Transverse colon (tissue), 4 donors: ENCODE measurements around the gene GRM7. TPM values are rescaled to one million over a fixed set of nuclear protein-coding genes. Genes with fewer than 3 reads are reported as not detected.

ENCODE experiments used
- DNase-seq: peaks from one replicate; pipeline ENCODE4 v3.0.0-alpha.2; 2019
- H3K27ac ChIP-seq, 4 donors: fragments of 200-600 bp; sonication (generic); 2 replicates each; pipeline ENCODE4 v1.5.1; 2016 to 2018; ENCODE audit warnings: inconsistent platforms in 4 of 4
- H3K27me3 ChIP-seq: fragments of 200-600 bp; sonication (generic); 2 replicates; pipeline ENCODE4 v1.5.1; 2017; ENCODE audit warnings: inconsistent platforms
- H3K36me3 ChIP-seq, 4 donors: fragments of 200-600 bp; sonication (generic); 2 replicates each; pipeline ENCODE4 v1.5.1; 2017 to 2019; ENCODE audit warnings: inconsistent platforms in 4 of 4
- H3K4me1 ChIP-seq, 4 donors: fragments of 200-600 bp; sonication (generic); 2 replicates each; pipeline ENCODE4 v1.5.1; 2017 to 2020; ENCODE audit warnings: inconsistent platforms in 4 of 4
- H3K4me3 ChIP-seq, 4 donors: fragments of 200-600 bp; sonication (generic); 1 replicate in 1 of 4; 2 replicates in 3 of 4; pipeline versions ENCODE4 v1.5.1 to v1.6.1; 2017 to 2019; ENCODE audit warnings: inconsistent platforms in 4 of 4
- H3K9me3 ChIP-seq, 2 donors: fragments of 200-600 bp; sonication (generic); 2 replicates each; pipeline ENCODE4 v1.5.1; 2017 to 2019; ENCODE audit warnings: inconsistent platforms in 2 of 2
- CTCF ChIP-seq, 5 experiments: fragments of 200-600 bp in 3 of 5; fragments of 450-650 bp in 2 of 5; sonication (generic) in 3 of 5; IDR thresholded peaks; 1 replicate in 2 of 5; 2 replicates in 3 of 5; pipeline ENCODE4 v1.5.1; 2016 to 2017; ENCODE audit warnings: antibody characterized with exemption in 5 of 5, inconsistent platforms in 3 of 5, mild to moderate bottlenecking in 2 of 5, moderate library complexity in 1 of 5
- EP300 ChIP-seq: sonication (generic); formaldehyde crosslinking; IDR thresholded peaks from one replicate; pipeline ENCODE4 v1.6.1; 2017; ENCODE audit warnings: antibody characterized with exemption, low read depth
- POLR2A ChIP-seq: fragments of 450-650 bp; IDR thresholded peaks from one replicate; pipeline ENCODE4 v1.6.1; 2016; ENCODE audit warnings: antibody characterized with exemption, mild to moderate bottlenecking, moderate library complexity
- POLR2AphosphoS5 ChIP-seq, 3 donors: sonication (generic); formaldehyde crosslinking; IDR thresholded peaks; one replicate each; pipeline ENCODE4 v1.6.1; 2016; ENCODE audit warnings: antibody characterized with exemption in 3 of 3
- WGBS, 2 donors: methylation state at CpG; one replicate each; pipeline ENCODE4 v1.1.5; 2018; ENCODE audit warnings: low coverage in 1 of 2; 5-methylcytosine and 5-hydroxymethylcytosine counted together
- in situ Hi-C, 4 donors: fragments of 200-750 bp; cut with MboI; loops; one replicate each; pipeline versions ENCODE4 v1.15.0 to v1.15.1; 2017; ENCODE audit warnings: low sequenced_read_pairs in 3 of 4, low pct_ligation_motif_present in 1 of 4, low pct_unique_long_range_greater_than_20kb in 1 of 4
- intact Hi-C: fragments of 100-400 bp; cut with DNase I; formaldehyde crosslinking; loops from one replicate; pipeline ENCODE4 v1.15.1; 2023; ENCODE audit warnings: low total_unique reads
- total RNA-seq, 4 donors: library from RNA; depleted of rRNA; stranded (reverse); fragments of >200 nt; gene quantifications; one replicate each; pipeline ENCODE4 v1.1.0, GENCODE V29; 2016

Gene GRM7
- total RNA-seq, 4 donors from 2014 or later = 0.14 to 0.20 (median 0.16) TPM; not detected in 1

DNA sequence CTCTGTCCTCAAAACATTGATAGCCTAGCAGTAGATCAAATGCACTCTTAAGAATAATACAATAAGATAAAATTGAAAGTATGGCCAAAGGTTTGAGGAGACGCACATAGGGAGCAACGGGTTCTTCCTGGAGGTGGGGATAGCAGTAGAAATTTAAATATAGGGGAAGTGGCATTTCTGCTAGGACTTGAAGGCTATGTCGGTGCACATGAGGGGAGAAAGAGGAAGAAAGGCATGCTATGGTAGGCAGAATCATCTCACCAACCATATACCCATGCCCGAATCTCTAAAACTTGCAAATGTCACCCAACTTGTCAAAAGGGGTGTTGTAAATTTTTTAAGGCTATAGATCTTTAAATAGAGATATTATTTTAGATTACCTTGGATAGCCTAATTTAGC lies 905.6 kb downstream of the GRM7 start:
- intact Hi-C loops (no loop called here), in situ Hi-C loops (no loop called here)
- no peaks in the 10 kb centered on the region for H3K27me3 ChIP-seq
- no peaks in the 10 kb centered on the region for H3K9me3 ChIP-seq
- no peaks in the 10 kb centered on the region for H3K36me3 ChIP-seq
- no peak for DNase-seq
- no peak overlapping the region for H3K4me3 ChIP-seq
- no peaks in the 10 kb centered on the region for H3K4me1 ChIP-seq
- TF ChIP-seq CTCF (IDR thresholded peaks at IDR 0.05) (no peak), POLR2AphosphoS5 (IDR thresholded peaks at IDR 0.05) (no peak), POLR2A (no peak)
- WGBS, 2 donors = 68 to 76% methylated on average over 4 of the region's 4 CpGs
- H3K27ac ChIP-seq = no peak overlapping the region

DNA sequence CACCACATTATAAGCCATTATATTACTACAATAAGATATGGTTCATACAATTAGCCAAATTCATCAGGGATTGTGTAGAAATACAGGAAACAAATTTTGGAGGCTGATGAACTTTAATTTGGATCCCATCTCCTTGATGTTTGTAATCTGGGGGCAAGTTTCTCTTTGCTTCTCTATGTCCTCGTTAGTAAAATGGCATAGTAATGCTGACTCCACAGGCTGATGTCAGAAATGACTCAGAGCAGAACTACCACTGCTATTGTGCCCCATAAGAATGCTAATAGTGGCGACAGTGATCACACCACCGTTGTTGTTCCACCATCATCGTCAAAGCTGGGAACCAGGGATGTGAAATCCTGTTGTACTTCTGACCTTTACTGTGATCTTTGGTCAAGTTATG lies 918.4 kb downstream of the GRM7 start:
- no peaks in the 10 kb centered on the region for H3K27me3 ChIP-seq
- no peaks in the 10 kb centered on the region for H3K9me3 ChIP-seq
- 33 to 71% methylated on average over 1 to 4 of the region's 4 CpGs for WGBS, 2 donors
- TF ChIP-seq CTCF (IDR thresholded peaks at IDR 0.05) (no peak), POLR2A (no peak), EP300 (no peak), POLR2AphosphoS5 (IDR thresholded peaks at IDR 0.05) (no peak)
- no peak for DNase-seq
- H3K36me3 ChIP-seq = no peaks in the 10 kb centered on the region
- no peak overlapping the region for H3K4me3 ChIP-seq
- H3K4me1 ChIP-seq = no peaks in the 10 kb centered on the region
- H3K27ac ChIP-seq = no peak overlapping the region
- in situ Hi-C loops (no loop called here), intact Hi-C loops (no loop called here)

GRCh38 chr3:7781395-7781794 lies 920.5 kb downstream of the GRM7 start:
- intact Hi-C loops (no loop called here), in situ Hi-C loops (no loop called here)
- Histone ChIP-seq H3K27ac (no peak overlapping the region), H3K4me3 (no peak overlapping the region), H3K9me3 (no peaks in the 10 kb centered on the region), H3K27me3 (no peaks in the 10 kb centered on the region), H3K36me3 (no peaks in the 10 kb centered on the region), H3K4me1 (no peaks in the 10 kb centered on the region)
- DNase-seq = no peak
- WGBS, 2 donors = 17 to 86% methylated on average over 1 to 4 of the region's 4 CpGs
- TF ChIP-seq POLR2A = no peak
- no peak for TF ChIP-seq CTCF (IDR thresholded peaks at IDR 0.05)
- TF ChIP-seq POLR2AphosphoS5 (IDR thresholded peaks at IDR 0.05) = no peak
- no peak for TF ChIP-seq EP300

- Histone ChIP-seq H3K36me3 (no peaks in the 10 kb centered on the region), H3K27me3 (no peaks in the 10 kb centered on the region), H3K4me1 (no peaks in the 10 kb centered on the region), H3K27ac (no peak overlapping the region), H3K9me3 (no peaks in the 10 kb centered on the region), H3K4me3 (no peak overlapping the region)
- DNase-seq = no peak
- intact Hi-C loops (no loop called here), in situ Hi-C loops (no loop called here)
- no peak for TF ChIP-seq EP300
- WGBS, 2 donors = 71% methylated on average over 4 to 5 of the region's 5 CpGs
These were observed 927.2 kb downstream of the GRM7 start for GRCh38 chr3:7787871-7788828.
